HepG2 (cell line): ENCODE measurements around the gene DNASE2. TPM values are rescaled to one million over a fixed set of nuclear protein-coding genes. Genes with fewer than 3 reads are reported as not detected.

ENCODE experiments used
- ATAC-seq: fragments of 200-7000 bp; cut with Tn5 transposase; 3 replicates; pipeline ENCODE4 v1.9.1; 2020; ENCODE audit warnings: mild to moderate bottlenecking, moderate library complexity
- BruUV-seq: library from RNA; stranded (reverse); fragments of 400-500 nt; replicated peaks from 2 replicates; lab custom pipeline; 2021; lab: Mats Ljungman, UMichigan
- CTCF ChIA-PET: fragments of 300-600 bp; formaldehyde crosslinking; extraction: SDS; loops from one replicate; lab custom pipeline; 2021; ENCODE audit warnings: low total read pairs, inconsistent platforms, low intra/inter-chr PET ratio; lab: Yijun Ruan, JAX
- POLR2A ChIA-PET: fragments of 350-600 bp; sonication (Branson Sonifier 250); formaldehyde crosslinking; loops from one replicate; lab custom pipeline; 2020; ENCODE audit warnings: antibody characterized with exemption, inconsistent platforms; lab: Yijun Ruan, JAX
- DNase-seq: peaks from one replicate; pipeline ENCODE4 v3.0.0-alpha.2; 2015; ENCODE audit warnings: low spot score
- FAIRE-seq: peaks from 3 replicates; lab custom pipeline; 2011; peaks lifted over from hg19 to GRCh38; lab: Jason Lieb, UNC
- H2AFZ ChIP-seq: one replicate; pipeline ENCODE4 v1.6.1; 2011; ENCODE audit warnings: low read length, inconsistent platforms
- H3K27ac ChIP-seq: fragments of 300-600 bp; 3 replicates; pipeline ENCODE4 v1.8.0; 2011; ENCODE audit warnings: mixed run types, mild to moderate bottlenecking, mixed read lengths, low read length, inconsistent platforms; ENCODE audit not compliant: insufficient read depth; ENCODE audit errors: extremely low read length
- H3K27me3 ChIP-seq, 2 experiments: fragments of 200-600 bp in 1 of 2; 2 replicates in 1 of 2; 3 replicates in 1 of 2; pipeline versions ENCODE4 v1.6.0 to v1.8.0; 2011; ENCODE audit warnings: low read length in 2 of 2, mild to moderate bottlenecking in 2 of 2, moderate library complexity in 2 of 2, inconsistent platforms in 1 of 2; ENCODE audit not compliant: insufficient read depth in 2 of 2, control insufficient read depth in 1 of 2
- H3K36me3 ChIP-seq, 2 experiments: fragments of 200-600 bp in 1 of 2; replicated peaks in 1 of 2; 2 replicates in 1 of 2; 3 replicates in 1 of 2; pipeline versions ENCODE4 v1.5.1 to v1.8.0; 2011; ENCODE audit warnings: low read length in 2 of 2, inconsistent platforms in 1 of 2; ENCODE audit not compliant: insufficient read depth in 2 of 2, control insufficient read depth in 1 of 2
- H3K4me1 ChIP-seq: 2 replicates; pipeline ENCODE4 v1.5.1; 2012; ENCODE audit warnings: low read length, inconsistent platforms; ENCODE audit not compliant: insufficient read depth
- H3K4me2 ChIP-seq: 2 replicates; pipeline ENCODE4 v1.6.0; 2011; ENCODE audit warnings: low read depth, low read length, inconsistent platforms
- H3K4me3 ChIP-seq, 3 experiments: fragments of 200-600 bp in 1 of 3; sonication (generic), shearing (Covaris generic) in 1 of 3; replicated peaks in 1 of 3; 2 replicates each; pipeline ENCODE4 v1.5.1; 2011 to 2016; ENCODE audit warnings: low read length in 3 of 3, inconsistent platforms in 2 of 3, low read depth in 2 of 3, mild to moderate bottlenecking in 2 of 3, control low read depth in 1 of 3, mixed read lengths in 1 of 3; ENCODE audit not compliant: insufficient read depth in 1 of 3
- H3K79me2 ChIP-seq: one replicate; pipeline ENCODE4 v1.6.1; 2011; ENCODE audit warnings: low read length, inconsistent platforms; ENCODE audit not compliant: insufficient read depth
- H3K9ac ChIP-seq: 2 replicates; pipeline ENCODE4 v1.6.0; 2011; ENCODE audit warnings: mild to moderate bottlenecking, low read depth, low read length, inconsistent platforms; ENCODE audit not compliant: insufficient read depth
- H3K9me3 ChIP-seq: 2 replicates; pipeline ENCODE4 v1.5.1; 2012; ENCODE audit warnings: mild to moderate bottlenecking, low read length
- H4K20me1 ChIP-seq: 2 replicates; pipeline ENCODE4 v1.6.0; 2011; ENCODE audit warnings: inconsistent platforms, mild to moderate bottlenecking, low read length, moderate library complexity; ENCODE audit not compliant: insufficient read depth
- ETS1 ChIP-seq: sonication (generic); formaldehyde crosslinking; IDR thresholded peaks from 2 replicates; pipeline ENCODE4 v1.4.0; 2020; ENCODE audit warnings: missing genetic modification reagents
- HDAC2 ChIP-seq: sonication (generic); formaldehyde crosslinking; IDR thresholded peaks from 2 replicates; pipeline ENCODE4 v1.4.0; 2020; ENCODE audit warnings: missing genetic modification reagents
- HMGA1 ChIP-seq: sonication (generic); formaldehyde crosslinking; conservative IDR thresholded peaks from 2 replicates; pipeline ENCODE4 v1.4.0; 2020; ENCODE audit warnings: missing genetic modification reagents
- HNF4A ChIP-seq: sonication (generic); formaldehyde crosslinking; IDR thresholded peaks from 2 replicates; pipeline ENCODE4 v1.4.0; 2020; ENCODE audit warnings: missing genetic modification reagents
- HNF4G ChIP-seq, 2 experiments: sonication (generic) in 1 of 2; formaldehyde crosslinking in 1 of 2; IDR thresholded peaks; 2 replicates each; pipeline versions ENCODE4 v1.4.0 to v1.6.1; 2011 to 2020; ENCODE audit warnings: borderline replicate concordance in 2 of 2, low read depth in 2 of 2, mild to moderate bottlenecking in 2 of 2, low read length in 1 of 2, missing genetic modification reagents in 1 of 2, moderate library complexity in 1 of 2
- KAT7 ChIP-seq: IDR thresholded peaks from 2 replicates; pipeline ENCODE4 v1.6.1; 2018; ENCODE audit warnings: borderline replicate concordance, missing compliant biosample characterization
- NKX3-1 ChIP-seq: sonication (generic); formaldehyde crosslinking; IDR thresholded peaks from 2 replicates; pipeline ENCODE4 v1.5.0; 2020; ENCODE audit warnings: missing genetic modification reagents
- RARA ChIP-seq: IDR thresholded peaks from 2 replicates; pipeline ENCODE4 v1.6.1; 2016; ENCODE audit warnings: missing genetic modification reagents, missing compliant biosample characterization
- RFX3 ChIP-seq: IDR thresholded peaks from 2 replicates; pipeline ENCODE4 v1.6.1; 2016; ENCODE audit warnings: missing biosample characterization, missing genetic modification reagents
- WIZ ChIP-seq: sonication (generic); formaldehyde crosslinking; IDR thresholded peaks from 2 replicates; pipeline ENCODE4 v1.5.1; 2020; ENCODE audit warnings: mild to moderate bottlenecking, missing genetic modification reagents
- ZMYM3 ChIP-seq: sonication (generic); formaldehyde crosslinking; IDR thresholded peaks from 2 replicates; pipeline ENCODE4 v1.5.1; 2020; ENCODE audit warnings: mild to moderate bottlenecking, missing genetic modification reagents
- ZNF10 ChIP-seq: sonication (generic); formaldehyde crosslinking; IDR thresholded peaks from 2 replicates; pipeline ENCODE4 v1.4.0; 2020; ENCODE audit warnings: mild to moderate bottlenecking, low read depth, missing genetic modification reagents, borderline replicate concordance
- ZNF143 ChIP-seq: sonication (generic); formaldehyde crosslinking; IDR thresholded peaks from 2 replicates; pipeline ENCODE4 v1.4.0; 2020; ENCODE audit warnings: missing genetic modification reagents
- ZNF343 ChIP-seq: sonication (generic); formaldehyde crosslinking; IDR thresholded peaks from 2 replicates; pipeline ENCODE4 v1.4.0; 2020; ENCODE audit warnings: mild to moderate bottlenecking, missing genetic modification reagents
- ZNF746 ChIP-seq: sonication (generic); formaldehyde crosslinking; IDR thresholded peaks from 2 replicates; pipeline ENCODE4 v1.8.0; 2022; ENCODE audit warnings: mild to moderate bottlenecking, missing genetic modification reagents
- WGBS: methylation state at CpG from one replicate; pipeline ENCODE4 v1.1.6; 2017; ENCODE audit warnings: low lambda C conversion rate; 5-methylcytosine and 5-hydroxymethylcytosine counted together
- in situ Hi-C: cut with HindIII; loops from 2 replicates; pipeline ENCODE4 v1.10.0; 2017; ENCODE audit warnings: low pct_unique_long_range_greater_than_20kb; ENCODE audit not compliant: extremely low pct_ligation_motif_present
- intact Hi-C: fragments of 100-400 bp; cut with micrococcal nuclease; formaldehyde crosslinking; loops from one replicate; pipeline ENCODE4 v1.10.0; 2022; ENCODE audit not compliant: unreplicated experiment
- polyA plus RNA-seq, 8 experiments: library from polyadenylated mRNA; depleted of rRNA in 3 of 8; stranded (reverse) in 7 of 8; unstranded in 1 of 8; fragments of >200 nt; fragmentation: Illumina TruSeq in 4 of 8; extraction: Trizol in 4 of 8; gene quantifications; 2 replicates each; pipeline versions ENCODE4 v1.2.1 to v1.2.3, GENCODE V29; 2011 to 2016; ENCODE audit warnings: low read depth in 4 of 8, missing spikeins in 1 of 8, mixed read lengths in 1 of 8; ENCODE audit not compliant: insufficient read depth in 1 of 8
- total RNA-seq, 5 experiments: library from RNA; depleted of rRNA; stranded (reverse); fragments of >200 nt; fragmentation: Illumina TruSeq; extraction: Trizol; gene quantifications; 2 replicates each; pipeline ENCODE4 v1.2.3, GENCODE V29; 2016; ENCODE audit warnings: low read depth in 1 of 5
- TF ChIP-seq, protein P1 (sequence below): sonication (generic); formaldehyde crosslinking; IDR thresholded peaks from 2 replicates; pipeline ENCODE4 v1.9.0; 2021; ENCODE audit warnings: missing genetic modification reagents, borderline replicate concordance

Gene DNASE2
- total and polyA plus RNA-seq, 2 of the 13 experiments (the other 11 are each of a cell fraction or from before 2014, with no cell fraction given): 7.5 to 16.2 TPM

DNA sequence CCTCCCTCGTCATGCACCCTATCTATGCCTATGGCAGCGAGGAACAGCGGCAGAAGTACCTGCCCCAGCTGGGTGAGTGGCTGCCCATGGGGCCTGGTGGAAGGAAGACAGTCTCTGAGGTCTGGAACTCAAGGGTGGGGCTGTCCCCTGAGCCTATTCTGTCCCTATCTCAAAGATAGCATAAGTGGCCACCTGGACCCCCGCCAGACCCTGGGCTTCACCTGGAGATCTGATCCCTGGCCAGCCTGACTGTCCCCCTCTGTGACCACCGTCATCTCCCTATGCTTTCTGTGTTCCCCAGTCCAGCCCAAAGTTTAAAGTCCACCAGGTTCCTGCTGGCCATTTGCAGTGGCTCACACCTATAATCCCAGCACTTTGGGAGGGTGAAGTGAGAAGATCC is 12.3 kb upstream of the DNASE2 start:
- Histone ChIP-seq H4K20me1 (no peaks in the 10 kb centered on the region), H3K79me2 (peaks cover 8% of the 10 kb centered on the region), H3K36me3 (peaks cover 16 to 31% of the 10 kb centered on the region in 2 experiments; a peak in 4 of 5 replicates), H3K27me3 (peaks cover 0 to 3% of the 10 kb centered on the region in 2 experiments; a peak in 1 of 5 replicates), H3K27ac (no peak overlapping the region), H3K4me3 (no peak overlapping the region), H3K4me2 (no peak overlapping the region), H2AFZ (no peak overlapping the region), H3K9me3 (no peaks in the 10 kb centered on the region), H3K9ac (no peak overlapping the region), H3K4me1 (peaks cover 28% of the 10 kb centered on the region)
- TF ChIP-seq HMGA1 (CRISPR knock-in tag) (no peak), RFX3 (no peak)
- BruUV-seq: no TSS peak
- in situ Hi-C loops: no loop called here
- 86% methylated on average over 2 of the region's 5 CpGs for WGBS
- POLR2A ChIA-PET: no interaction called here
- CTCF ChIA-PET: no interaction called here
- no peak for DNase-seq
- no peak for FAIRE-seq
- no peak for ATAC-seq
- intact Hi-C loops: no loop called here

GRCh38 chr19:12891553-12892021 is 10.3 kb upstream of the DNASE2 start:
- peak overlapping the region; percentile 97 for H3K4me2 ChIP-seq
- peak overlapping the region; percentile 80 for H3K9ac ChIP-seq
- DNase-seq: peak; percentile 20
- no peak for FAIRE-seq
- H3K79me2 ChIP-seq: peaks cover 8% of the 10 kb centered on the region
- ChIA-PET POLR2A (interaction anchor here (0.5 to 2.2 kb wide), 20 partner anchors 9 to 341 kb away, joined by 3 to 26 read pairs (median 6); partner anchors contain the start of genes DHPS, DNASE2, FARSA and GADD45GIP1), CTCF (no interaction called here)
- H4K20me1 ChIP-seq: no peaks in the 10 kb centered on the region
- no peaks in the 10 kb centered on the region for H3K9me3 ChIP-seq
- no peak overlapping the region for H2AFZ ChIP-seq
- peaks cover 37% of the 10 kb centered on the region for H3K4me1 ChIP-seq
- intact Hi-C loops: no loop called here
- peak overlapping the region; percentile 67 to 95 (median 94) for H3K4me3 ChIP-seq
- peaks cover 12 to 21% of the 10 kb centered on the region in 2 experiments; a peak in 4 of 5 replicates for H3K36me3 ChIP-seq
- H3K27ac ChIP-seq: peak overlapping the region; percentile 84
- peaks cover 0 to 9% of the 10 kb centered on the region in 2 experiments; a peak in 3 of 5 replicates for H3K27me3 ChIP-seq
- in situ Hi-C loops: no loop called here
- peak; percentile 59 for ATAC-seq
- 0% methylated on average over 4 of the region's 26 CpGs for whole genome bisulfite sequencing
- BruUV-seq: TSS peak; percentile 78
- TF ChIP-seq ZNF10 (CRISPR knock-in tag) (no peak), ZNF746 (CRISPR knock-in tag) (0 out of 2 replicates have a peak, but pooled peaks have one; percentile 20), WIZ (no peak), HNF4A (CRISPR knock-in tag) (peak; percentile 34; the same call in 1 of the 2 replicates), ZNF143 (CRISPR knock-in tag) (no peak), RARA (CRISPR knock-in tag) (no peak), ZNF343 (CRISPR knock-in tag) (no peak), ETS1 (CRISPR knock-in tag) (no peak), HNF4G (IDR thresholded peaks at IDR 0.05; ENCODE audit: borderline replicate concordance, low read depth, low read length) (peak; percentile 35; the same call in 1 of the 2 replicates), HNF4G (CRISPR knock-in tag; IDR thresholded peaks at IDR 0.05; ENCODE audit: borderline replicate concordance, low read depth) (no peak), HDAC2 (CRISPR knock-in tag) (no peak), NKX3-1 (CRISPR knock-in tag) (no peak), KAT7 (CRISPR knock-in tag) (0 out of 2 replicates have a peak, but pooled peaks have one; percentile 8), ZMYM3 (CRISPR knock-in tag) (no peak)
- TF ChIP-seq, protein P1, sequence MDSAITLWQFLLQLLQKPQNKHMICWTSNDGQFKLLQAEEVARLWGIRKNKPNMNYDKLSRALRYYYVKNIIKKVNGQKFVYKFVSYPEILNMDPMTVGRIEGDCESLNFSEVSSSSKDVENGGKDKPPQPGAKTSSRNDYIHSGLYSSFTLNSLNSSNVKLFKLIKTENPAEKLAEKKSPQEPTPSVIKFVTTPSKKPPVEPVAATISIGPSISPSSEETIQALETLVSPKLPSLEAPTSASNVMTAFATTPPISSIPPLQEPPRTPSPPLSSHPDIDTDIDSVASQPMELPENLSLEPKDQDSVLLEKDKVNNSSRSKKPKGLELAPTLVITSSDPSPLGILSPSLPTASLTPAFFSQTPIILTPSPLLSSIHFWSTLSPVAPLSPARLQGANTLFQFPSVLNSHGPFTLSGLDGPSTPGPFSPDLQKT (CRISPR knock-in tag): no peak
